Sigmoid colon (tissue), 4 donors: Measurements from ENCODE around the gene DCAF5.

Source experiments
- EP300 ChIP-seq, 4 donors: sonication (generic); formaldehyde crosslinking; IDR thresholded peaks; one replicate each; pipeline ENCODE4 v1.6.1; 2017; ENCODE audit warnings: antibody characterized with exemption in 4 of 4
- TF ChIP-seq, protein P1 (sequence below), 4 experiments: fragments of 450-650 bp in 3 of 4; fragments of 200-600 bp in 1 of 4; IDR thresholded peaks; one replicate each; pipeline ENCODE4 v1.5.1; 2016 to 2019; ENCODE audit warnings: antibody characterized with exemption in 4 of 4, mild to moderate bottlenecking in 3 of 4, moderate library complexity in 2 of 4

DNA sequence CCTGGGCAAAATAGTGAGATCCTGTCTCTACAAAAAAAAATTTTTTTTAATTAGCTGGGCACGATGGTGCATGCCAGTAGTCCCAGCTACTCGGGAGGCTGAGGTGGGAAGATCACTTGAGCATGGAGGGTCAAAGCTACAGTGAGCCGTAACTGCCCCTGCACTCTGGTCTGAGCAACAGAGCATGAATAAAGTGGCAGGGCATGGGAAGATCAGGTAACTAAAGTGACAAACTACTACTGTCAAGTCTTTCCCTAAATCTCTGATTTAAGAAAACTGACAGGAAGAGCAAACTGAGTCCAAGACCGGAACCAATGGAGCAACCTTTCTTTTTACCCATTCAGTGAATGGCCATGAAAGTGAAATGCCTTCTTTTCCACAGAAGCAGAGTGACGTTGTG lies 10.8 kb downstream of the DCAF5 start:
- TF ChIP-seq, protein P1, sequence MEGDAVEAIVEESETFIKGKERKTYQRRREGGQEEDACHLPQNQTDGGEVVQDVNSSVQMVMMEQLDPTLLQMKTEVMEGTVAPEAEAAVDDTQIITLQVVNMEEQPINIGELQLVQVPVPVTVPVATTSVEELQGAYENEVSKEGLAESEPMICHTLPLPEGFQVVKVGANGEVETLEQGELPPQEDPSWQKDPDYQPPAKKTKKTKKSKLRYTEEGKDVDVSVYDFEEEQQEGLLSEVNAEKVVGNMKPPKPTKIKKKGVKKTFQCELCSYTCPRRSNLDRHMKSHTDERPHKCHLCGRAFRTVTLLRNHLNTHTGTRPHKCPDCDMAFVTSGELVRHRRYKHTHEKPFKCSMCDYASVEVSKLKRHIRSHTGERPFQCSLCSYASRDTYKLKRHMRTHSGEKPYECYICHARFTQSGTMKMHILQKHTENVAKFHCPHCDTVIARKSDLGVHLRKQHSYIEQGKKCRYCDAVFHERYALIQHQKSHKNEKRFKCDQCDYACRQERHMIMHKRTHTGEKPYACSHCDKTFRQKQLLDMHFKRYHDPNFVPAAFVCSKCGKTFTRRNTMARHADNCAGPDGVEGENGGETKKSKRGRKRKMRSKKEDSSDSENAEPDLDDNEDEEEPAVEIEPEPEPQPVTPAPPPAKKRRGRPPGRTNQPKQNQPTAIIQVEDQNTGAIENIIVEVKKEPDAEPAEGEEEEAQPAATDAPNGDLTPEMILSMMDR (IDR thresholded peaks at IDR 0.05), result no peak
- TF ChIP-seq EP300 (IDR thresholded peaks at IDR 0.05), result no peak
